SK-N-MC (cell line): ENCODE results near the gene GPD1L.

Source experiments
- EZH2 ChIP-seq: fragments of 200-600 bp; sonication (generic); IDR thresholded peaks from one replicate; pipeline ENCODE4 v1.6.1; 2017; ENCODE audit warnings: antibody characterized with exemption
- FOXP2 ChIP-seq: optimal IDR thresholded peaks from 2 replicates; pipeline ENCODE3; 2011; ENCODE audit warnings: mild to moderate bottlenecking, moderate library complexity; ENCODE audit not compliant: insufficient read depth; ENCODE audit errors: extremely low read length, control extremely low read depth
- POLR2AphosphoS5 ChIP-seq: IDR thresholded peaks from 2 replicates; pipeline ENCODE4 v1.6.1; 2012; ENCODE audit warnings: mild to moderate bottlenecking, low read depth, low read length, borderline replicate concordance

DNA sequence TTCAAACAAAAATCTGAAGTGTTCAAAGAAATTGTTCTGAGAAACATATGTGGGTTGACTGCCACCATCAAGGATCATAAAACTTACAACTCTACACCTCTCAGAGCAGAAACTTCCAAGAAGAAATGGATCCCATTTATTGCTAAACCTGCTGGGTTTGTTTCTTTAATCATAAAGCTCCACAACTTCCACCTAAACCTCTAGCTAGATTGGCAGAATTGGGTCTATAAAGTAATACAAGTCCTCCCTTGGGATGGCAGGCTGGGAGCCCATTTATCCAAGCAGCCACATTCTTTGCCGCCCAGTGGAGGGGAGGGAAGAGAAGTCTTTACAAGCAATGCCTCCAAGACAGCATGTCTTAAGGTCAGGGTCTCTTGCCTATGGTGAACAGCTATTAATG, 91.6 kb downstream of the GPD1L start:
- no peak for TF ChIP-seq POLR2AphosphoS5
- no peak for TF ChIP-seq EZH2
- TF ChIP-seq FOXP2: no peak
